Suprapubic skin (tissue), 4 donors: Measurements from ENCODE around the gene TMEM178B. TPM values are rescaled to one million over a fixed set of nuclear protein-coding genes. Genes with fewer than 3 reads are reported as not detected.

Experiments
- DNase-seq, 2 donors: peaks; one replicate each; pipeline ENCODE4 v3.0.0-alpha.2; 2019; ENCODE audit warnings: low spot score in 2 of 2
- H3K27ac ChIP-seq: fragments of 200-600 bp; sonication (generic); one replicate; pipeline ENCODE4 v1.5.1; 2019
- H3K27me3 ChIP-seq: fragments of 200-600 bp; sonication (generic); one replicate; pipeline ENCODE4 v1.5.1; 2019
- H3K36me3 ChIP-seq: fragments of 200-600 bp; sonication (generic); one replicate; pipeline ENCODE4 v1.5.1; 2019
- H3K4me1 ChIP-seq: fragments of 200-600 bp; sonication (generic); one replicate; pipeline ENCODE4 v1.5.1; 2019
- H3K4me3 ChIP-seq: fragments of 200-600 bp; sonication (generic); one replicate; pipeline ENCODE4 v1.5.1; 2019; ENCODE audit warnings: mild to moderate bottlenecking
- H3K9me3 ChIP-seq: fragments of 200-600 bp; sonication (generic); one replicate; pipeline ENCODE4 v1.5.1; 2019
- CTCF ChIP-seq, 2 donors: fragments of 200-600 bp in 1 of 2; fragments of 450-650 bp in 1 of 2; sonication (generic) in 1 of 2; IDR thresholded peaks; one replicate each; pipeline ENCODE4 v1.5.1; 2016 to 2019; ENCODE audit warnings: antibody characterized with exemption in 2 of 2, mild to moderate bottlenecking in 1 of 2, moderate library complexity in 1 of 2
- EP300 ChIP-seq: sonication (generic); formaldehyde crosslinking; IDR thresholded peaks from one replicate; pipeline ENCODE4 v1.6.1; 2017; ENCODE audit warnings: antibody characterized with exemption
- POLR2A ChIP-seq, 2 donors: fragments of 450-650 bp; IDR thresholded peaks; one replicate each; pipeline ENCODE4 v1.6.1; 2017; ENCODE audit warnings: antibody characterized with exemption in 2 of 2, mild to moderate bottlenecking in 2 of 2, moderate library complexity in 2 of 2
- POLR2AphosphoS5 ChIP-seq, 3 donors: sonication (generic); formaldehyde crosslinking; IDR thresholded peaks; one replicate each; pipeline ENCODE4 v1.6.1; 2017; ENCODE audit warnings: antibody characterized with exemption in 3 of 3
- WGBS: methylation state at CpG from one replicate; pipeline ENCODE4 v1.1.5; 2018; 5-methylcytosine and 5-hydroxymethylcytosine counted together
- total RNA-seq, 4 donors: library from RNA; depleted of rRNA; stranded (reverse); fragments of >200 nt; gene quantifications; one replicate each; pipeline ENCODE4 v1.1.0, GENCODE V29; 2016

The TMEM178B gene
- total RNA-seq, 4 donors from 2014 or later: 0.34 to 1.6 (median 0.72) TPM

DNA sequence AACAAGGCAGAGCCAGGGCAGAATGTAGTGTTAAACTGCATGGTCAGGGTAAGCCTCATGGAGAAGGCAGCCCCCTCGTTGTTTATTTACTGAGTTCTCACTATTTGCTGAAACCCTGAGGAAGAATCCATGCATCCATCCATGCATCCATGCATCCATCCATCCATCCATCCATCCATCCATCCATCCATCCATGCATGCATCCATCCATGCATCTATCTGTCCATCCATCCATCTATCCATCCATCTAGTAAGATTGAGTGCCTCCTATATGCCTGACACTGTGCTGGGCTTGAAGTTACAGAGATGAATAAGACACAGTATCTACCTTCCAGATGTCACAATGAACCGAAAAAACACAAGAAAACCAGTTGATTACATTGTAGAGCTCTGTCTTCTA, 275.9 kb downstream of the TMEM178B start:
- Histone ChIP-seq H3K27ac (no peak overlapping the region), H3K36me3 (no peaks in the 10 kb centered on the region), H3K4me3 (no peak overlapping the region), H3K9me3 (no peaks in the 10 kb centered on the region), H3K4me1 (no peaks in the 10 kb centered on the region), H3K27me3 (no peaks in the 10 kb centered on the region)
- no peak for TF ChIP-seq EP300
- TF ChIP-seq POLR2AphosphoS5 (IDR thresholded peaks at IDR 0.05): no peak
- 88% methylated on average over 2 of the region's 2 CpGs for WGBS
- no peak for DNase-seq

GRCh38 chr7:141351175-141351574, 277.3 kb downstream of the TMEM178B start:
- Histone ChIP-seq H3K27ac (no peak overlapping the region), H3K4me3 (no peak overlapping the region), H3K27me3 (no peaks in the 10 kb centered on the region), H3K9me3 (no peaks in the 10 kb centered on the region), H3K4me1 (peaks cover 4% of the 10 kb centered on the region), H3K36me3 (no peaks in the 10 kb centered on the region)
- 59% methylated on average over 3 of the region's 3 CpGs for WGBS
- no peak for DNase-seq
- TF ChIP-seq EP300 (no peak), POLR2AphosphoS5 (IDR thresholded peaks at IDR 0.05) (no peak), CTCF (IDR thresholded peaks at IDR 0.05) (no peak), POLR2A (IDR thresholded peaks at IDR 0.05) (no peak)

DNA sequence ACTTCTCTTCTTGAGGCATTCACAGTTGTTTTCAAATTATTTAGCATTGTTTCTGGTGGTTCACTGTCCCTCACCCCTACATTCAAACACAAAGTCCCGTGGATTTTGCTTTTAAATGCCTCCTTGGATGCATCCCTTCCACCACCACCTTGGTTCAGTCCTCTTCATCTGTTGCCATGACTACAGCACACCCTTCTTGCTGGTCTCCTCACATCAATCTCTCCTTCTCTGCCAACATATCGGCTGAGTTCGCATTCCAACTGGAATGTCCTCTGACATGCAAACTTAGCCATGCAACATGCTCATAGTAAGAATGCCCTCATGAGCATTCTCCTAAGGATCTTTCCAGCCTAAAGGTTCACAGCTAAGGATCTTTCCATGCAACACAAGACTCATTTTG, 279.1 kb downstream of the TMEM178B start:
- no peaks in the 10 kb centered on the region for H3K9me3 ChIP-seq
- H3K27me3 ChIP-seq: no peaks in the 10 kb centered on the region
- no peaks in the 10 kb centered on the region for H3K36me3 ChIP-seq
- H3K27ac ChIP-seq: no peak overlapping the region
- no peak overlapping the region for H3K4me3 ChIP-seq
- 84% methylated on average over 3 of the region's 3 CpGs for WGBS
- TF ChIP-seq POLR2A (IDR thresholded peaks at IDR 0.05) (no peak), CTCF (IDR thresholded peaks at IDR 0.05) (no peak), POLR2AphosphoS5 (IDR thresholded peaks at IDR 0.05) (no peak), EP300 (no peak)
- H3K4me1 ChIP-seq: peaks cover 4% of the 10 kb centered on the region
- no peak for DNase-seq

DNA sequence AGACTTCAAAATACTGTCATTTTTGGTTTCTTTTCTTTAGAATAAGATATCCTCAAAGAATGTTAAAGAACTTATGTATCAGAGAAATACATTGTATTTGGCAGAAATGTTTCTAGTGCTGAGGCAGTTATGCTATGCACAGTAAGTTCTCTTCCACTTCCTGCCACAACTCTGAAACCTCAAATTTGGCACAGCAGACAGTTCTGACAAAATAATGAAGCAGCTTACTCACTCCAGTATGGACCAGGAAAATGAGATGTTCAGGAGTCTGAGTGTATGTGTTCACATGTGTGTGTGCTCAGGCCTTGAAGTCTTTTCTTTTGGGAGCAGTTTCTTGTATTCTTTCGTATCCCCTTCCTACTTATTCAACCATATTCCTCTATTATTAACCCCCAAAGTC, 280.4 kb downstream of the TMEM178B start:
- Histone ChIP-seq H3K4me3 (no peak overlapping the region), H3K36me3 (no peaks in the 10 kb centered on the region), H3K27me3 (no peaks in the 10 kb centered on the region), H3K9me3 (no peaks in the 10 kb centered on the region), H3K27ac (no peak overlapping the region), H3K4me1 (peaks cover 4% of the 10 kb centered on the region)
- WGBS: 87% methylated on average over 1 of the region's 1 CpG
- no peak for DNase-seq
- TF ChIP-seq CTCF (IDR thresholded peaks at IDR 0.05) (no peak), EP300 (no peak), POLR2AphosphoS5 (IDR thresholded peaks at IDR 0.05) (no peak), POLR2A (IDR thresholded peaks at IDR 0.05) (no peak)

DNA sequence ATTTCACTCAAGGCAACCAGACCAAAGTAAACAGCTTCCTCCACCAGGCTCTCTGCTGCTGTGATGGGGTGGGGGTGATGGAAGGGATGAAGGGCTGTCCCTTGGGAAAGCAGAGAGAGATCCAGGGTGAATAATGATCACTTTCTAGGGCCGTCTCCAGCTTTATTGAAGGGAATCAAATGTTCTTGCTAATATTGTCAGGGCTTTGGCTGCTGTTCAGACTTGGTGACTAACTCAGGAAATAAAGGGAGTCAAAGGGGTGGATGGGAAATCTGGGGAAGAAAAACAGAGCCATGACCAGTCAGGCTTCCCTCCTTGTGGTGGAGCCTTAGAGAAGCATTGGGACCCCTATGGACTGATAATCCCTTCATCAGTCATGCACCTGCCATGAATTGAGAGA, 281.2 kb downstream of the TMEM178B start:
- H3K4me1 ChIP-seq: peaks cover 4% of the 10 kb centered on the region
- no peak for TF ChIP-seq POLR2AphosphoS5 (IDR thresholded peaks at IDR 0.05)
- no peak for TF ChIP-seq EP300
- no peak for TF ChIP-seq POLR2A (IDR thresholded peaks at IDR 0.05)
- TF ChIP-seq CTCF (IDR thresholded peaks at IDR 0.05): no peak
- H3K36me3 ChIP-seq: no peaks in the 10 kb centered on the region
- H3K4me3 ChIP-seq: no peak overlapping the region
- no peaks in the 10 kb centered on the region for H3K27me3 ChIP-seq
- WGBS: 10% methylated on average over 1 of the region's 1 CpG
- no peak for DNase-seq
- H3K27ac ChIP-seq: no peak overlapping the region
- no peaks in the 10 kb centered on the region for H3K9me3 ChIP-seq

GRCh38 chr7:141356161-141356560, 282.3 kb downstream of the TMEM178B start:
- H3K4me1 ChIP-seq: peaks cover 4% of the 10 kb centered on the region
- H3K9me3 ChIP-seq: no peaks in the 10 kb centered on the region
- TF ChIP-seq POLR2AphosphoS5 (IDR thresholded peaks at IDR 0.05) (no peak), EP300 (no peak), POLR2A (IDR thresholded peaks at IDR 0.05) (no peak), CTCF (IDR thresholded peaks at IDR 0.05) (no peak)
- 30% methylated on average over 3 of the region's 3 CpGs for WGBS
- no peak overlapping the region for H3K4me3 ChIP-seq
- no peak overlapping the region for H3K27ac ChIP-seq
- no peaks in the 10 kb centered on the region for H3K27me3 ChIP-seq
- H3K36me3 ChIP-seq: no peaks in the 10 kb centered on the region
- no peak for DNase-seq
